ENCODE measurements around the gene METTL1. TPM values are rescaled to one million over a fixed set of nuclear protein-coding genes. Genes with fewer than 3 reads are reported as not detected.
"Not testable (repeated sequence)": the region's sequence is repeated elsewhere in the genome, so short reads cannot be mapped to it uniquely, and the experiment has no call there.

Gene METTL1
- polyA plus RNA-seq (ENCODE audit: insufficient read length in 3 of 3), result 10 to 100 TPM; 28.6 to 31.8 (median 31.5) TPM
- long read RNA-seq, donor 1, partial matches to known transcripts, result 0 of 2 reads
- long read RNA-seq, donor 1, other reads (novel, unspliced or antisense), result 0 of 2 reads
- long read RNA-seq, donor 2, partial matches to known transcripts, result 0 of 3 reads
- long read RNA-seq, donor 2, other reads (novel, unspliced or antisense), result 0 of 3 reads
- long read RNA-seq, donor 3, partial matches to known transcripts, result 0 of 6 reads
- long read RNA-seq, donor 3, other reads (novel, unspliced or antisense), result 0 of 6 reads
- long read RNA-seq, donor 4, partial matches to known transcripts, result 12 of 48 reads
- long read RNA-seq, donor 4, other reads (novel, unspliced or antisense), result 30 of 48 reads
- long read RNA-seq, donor 5, result 0 reads
- long read RNA-seq, donor 6, partial matches to known transcripts, result 38 of 60 reads
- long read RNA-seq, donor 6, other reads (novel, unspliced or antisense), result 16 of 60 reads
- long read RNA-seq, donor 7, transcript METTL1-202 (6 exons, 2,066 nt), result major isoform, 10 of 12 reads
- long read RNA-seq, donor 7, partial matches to known transcripts, result 0 of 12 reads
- long read RNA-seq, donor 7, other reads (novel, unspliced or antisense), result 0 of 12 reads
- long read RNA-seq, donor 8, transcript METTL1-202 (6 exons, 2,066 nt), result major isoform, 9 of 13 reads
- long read RNA-seq, donor 8, partial matches to known transcripts, result 0 of 13 reads
- long read RNA-seq, donor 8, other reads (novel, unspliced or antisense), result 0 of 13 reads
- long read RNA-seq, donor 9, partial matches to known transcripts, result 0 of 5 reads
- long read RNA-seq, donor 9, other reads (novel, unspliced or antisense), result 0 of 5 reads
- long read RNA-seq, donor 10, transcript METTL1-202 (6 exons, 2,066 nt), result major isoform, 5 of 23 reads
- long read RNA-seq, donor 10, partial matches to known transcripts, result 5 of 23 reads
- long read RNA-seq, donor 10, other reads (novel, unspliced or antisense), result 12 of 23 reads
- long read RNA-seq, donor 11, transcript METTL1-202 (6 exons, 2,066 nt), result major isoform, 7 of 8 reads
- long read RNA-seq, donor 11, partial matches to known transcripts, result 0 of 8 reads
- long read RNA-seq, donor 11, other reads (novel, unspliced or antisense), result 0 of 8 reads
- long read RNA-seq, donor 12, partial matches to known transcripts, result 0 of 2 reads
- long read RNA-seq, donor 12, other reads (novel, unspliced or antisense), result 0 of 2 reads
- long read RNA-seq, donor 13, result 0 reads
- long read RNA-seq, donor 14, partial matches to known transcripts, result 0 of 4 reads
- long read RNA-seq, donor 14, other reads (novel, unspliced or antisense), result 0 of 4 reads
- long read RNA-seq, donor 15, partial matches to known transcripts, result 0 of 9 reads
- long read RNA-seq, donor 15, other reads (novel, unspliced or antisense), result 7 of 9 reads
- long read RNA-seq, donor 16, transcript METTL1-202 (6 exons, 2,066 nt), result major isoform, 17 of 102 reads
- long read RNA-seq, donor 16, partial matches to known transcripts, result 22 of 102 reads
- long read RNA-seq, donor 16, other reads (novel, unspliced or antisense), result 60 of 102 reads

DNA sequence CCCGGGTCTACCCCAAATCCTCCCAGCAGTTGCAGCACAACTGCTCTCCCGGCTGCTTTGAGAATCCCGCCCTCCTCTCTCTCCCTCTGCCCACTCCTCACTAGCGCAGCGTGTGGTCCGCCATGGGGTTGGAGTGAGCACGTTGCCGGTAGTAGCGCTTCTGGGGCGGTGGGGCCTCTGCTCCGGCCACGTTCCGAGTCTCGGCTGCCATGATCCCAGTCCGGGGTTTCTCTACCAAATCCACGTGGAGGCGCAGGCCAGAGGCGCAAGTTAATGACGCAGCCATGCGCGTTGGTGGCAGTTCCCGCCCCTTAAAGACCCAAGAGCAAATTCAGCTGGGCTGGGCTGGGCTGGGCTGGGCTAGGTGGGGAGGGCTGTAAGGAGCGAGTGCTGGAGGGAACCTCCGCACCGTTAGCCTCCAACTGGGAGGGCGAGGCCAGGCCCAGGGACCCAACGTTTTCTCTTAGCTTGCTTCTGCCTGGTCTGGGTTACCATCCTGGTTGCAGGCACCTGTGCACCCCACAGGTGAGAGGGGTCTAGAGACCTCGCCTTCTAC, at the start of gene METTL1:
TSS of gene METTL1 (minus strand) at position 233 of the 556 bp plus-strand sequence. CDS start at position 211, 22 bp downstream.
- DNase-seq (ENCODE audit: extremely low read depth in 1 of 11, low read depth in 9 of 11, low spot score in 4 of 11), result peak; percentile 91 to 97 (median 95)

GRCh38 chr12:57821015-57821414, 49.1 kb upstream of the METTL1 start:
- not testable (repeated sequence) for DNase-seq (ENCODE audit: extremely low read depth in 1 of 11, low read depth in 9 of 11, low spot score in 4 of 11)

- not testable (repeated sequence) for DNase-seq (ENCODE audit: extremely low read depth in 1 of 11, low read depth in 9 of 11, low spot score in 4 of 11)
Observed at GRCh38 chr12:57820119-57820518, 48.2 kb upstream of the METTL1 start.

DNA sequence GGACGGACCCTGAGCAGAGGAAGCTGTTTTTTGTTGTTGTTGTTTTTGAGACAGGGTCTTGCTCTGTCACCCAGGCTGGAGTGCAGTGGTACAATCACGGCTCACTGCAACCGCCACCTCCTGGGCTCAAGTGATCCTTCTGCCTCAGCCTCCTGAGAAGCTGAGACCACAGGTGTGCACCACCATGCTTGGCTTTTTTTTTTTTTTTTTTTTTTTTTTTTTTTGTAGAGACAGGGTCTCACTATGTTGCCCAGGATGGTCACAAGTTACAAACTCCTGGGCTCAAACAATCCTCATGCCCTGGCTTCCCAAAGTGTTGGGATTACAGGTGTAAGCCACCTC, 46.1 kb upstream of the METTL1 start:
- not testable (repeated sequence) for DNase-seq (ENCODE audit: extremely low read depth in 1 of 11, low read depth in 9 of 11, low spot score in 4 of 11)

DNA sequence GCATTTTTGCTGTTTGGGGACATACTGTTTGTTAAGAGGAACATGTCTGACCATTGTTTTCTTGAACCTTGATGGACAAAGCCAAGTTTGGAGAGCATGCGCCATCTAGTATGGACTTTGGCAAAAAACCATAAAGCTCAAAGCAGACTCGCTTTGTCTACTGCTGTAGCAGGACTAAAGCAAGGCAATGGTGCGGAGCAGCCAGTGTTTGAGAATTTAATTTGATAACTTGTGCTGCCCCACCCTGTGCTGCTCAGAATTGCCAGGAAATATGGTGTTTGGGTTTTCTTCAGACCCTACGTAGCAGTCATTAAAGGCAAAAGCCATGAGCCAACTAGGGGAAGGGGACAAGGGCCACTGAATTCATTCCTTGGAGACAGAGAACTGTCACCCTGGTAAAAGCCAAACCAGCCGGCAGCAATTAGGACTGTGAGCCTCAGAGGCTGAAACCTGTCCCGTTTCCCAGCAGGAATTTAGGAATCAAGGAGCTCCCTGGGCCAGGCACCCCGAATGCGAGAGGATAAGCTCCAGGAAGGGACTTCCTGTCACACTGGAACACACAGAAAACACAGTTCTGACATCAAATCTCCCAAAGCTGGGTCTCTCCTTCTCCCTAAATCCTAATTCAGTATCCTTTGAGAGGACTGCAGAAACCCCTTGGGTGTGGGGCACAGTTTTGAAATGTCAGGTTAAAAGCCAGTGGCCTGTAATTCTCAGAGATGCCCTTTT, 45.5 kb upstream of the METTL1 start:
- no peak for DNase-seq (ENCODE audit: extremely low read depth in 1 of 11, low read depth in 9 of 11, low spot score in 4 of 11)

DNA sequence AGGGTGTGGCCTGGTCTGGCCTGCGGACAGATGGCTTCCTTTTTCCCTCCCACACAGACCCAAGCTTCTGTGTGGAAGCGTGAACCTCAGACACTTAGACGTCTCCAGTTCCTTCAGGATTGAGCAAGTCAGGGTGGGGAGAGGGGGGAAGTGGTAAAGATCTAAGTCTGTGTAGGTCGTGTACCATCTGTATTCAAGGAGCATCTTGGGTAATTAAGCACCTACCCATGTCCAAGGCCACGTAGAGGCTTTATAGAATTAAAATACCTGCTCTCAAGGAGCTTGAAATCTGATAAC, 44.9 kb upstream of the METTL1 start:
- no peak for DNase-seq (ENCODE audit: extremely low read depth in 1 of 11, low read depth in 9 of 11, low spot score in 4 of 11)

DNA sequence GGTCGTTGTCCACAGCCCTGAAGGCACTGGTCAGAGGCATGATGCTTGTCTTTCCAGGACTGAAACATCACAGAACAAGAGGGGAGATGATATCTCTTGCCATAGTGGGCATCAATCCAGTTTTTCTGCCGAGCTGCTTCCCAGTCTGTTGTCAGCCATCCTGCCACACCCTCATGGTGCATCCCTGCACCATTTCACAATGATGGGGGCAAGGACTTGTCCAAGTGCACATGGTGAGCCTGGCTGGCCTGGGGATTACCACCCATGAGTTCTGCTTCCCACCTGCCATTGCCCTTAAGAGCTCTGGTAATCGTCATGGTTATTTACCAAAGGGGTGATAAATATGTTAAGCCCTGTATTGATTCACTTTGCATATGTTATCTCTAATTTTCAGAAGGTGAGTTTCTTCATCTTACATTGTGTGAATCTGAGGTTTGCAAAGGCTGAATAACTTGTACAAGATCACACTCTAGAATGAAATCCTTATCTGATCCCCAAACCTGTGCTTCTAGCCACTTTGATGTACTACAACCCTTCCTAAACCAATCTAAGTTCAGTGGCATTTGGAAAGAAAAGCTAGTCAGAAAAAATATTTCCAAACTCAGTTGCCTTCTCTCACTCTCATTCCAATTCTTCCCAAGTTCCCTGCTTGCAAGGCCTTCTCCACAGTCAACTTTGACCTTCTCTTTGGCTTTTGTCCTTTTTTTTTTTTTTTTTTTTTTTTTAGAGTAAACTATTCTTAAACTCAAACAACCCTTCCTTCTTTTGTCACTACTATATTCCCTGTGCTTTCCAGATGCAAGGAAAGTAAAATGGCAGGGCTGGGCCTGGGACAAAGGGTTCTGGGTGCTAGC, 44.3 kb upstream of the METTL1 start:
- no peak for DNase-seq (ENCODE audit: extremely low read depth in 1 of 11, low read depth in 9 of 11, low spot score in 4 of 11)

DNA sequence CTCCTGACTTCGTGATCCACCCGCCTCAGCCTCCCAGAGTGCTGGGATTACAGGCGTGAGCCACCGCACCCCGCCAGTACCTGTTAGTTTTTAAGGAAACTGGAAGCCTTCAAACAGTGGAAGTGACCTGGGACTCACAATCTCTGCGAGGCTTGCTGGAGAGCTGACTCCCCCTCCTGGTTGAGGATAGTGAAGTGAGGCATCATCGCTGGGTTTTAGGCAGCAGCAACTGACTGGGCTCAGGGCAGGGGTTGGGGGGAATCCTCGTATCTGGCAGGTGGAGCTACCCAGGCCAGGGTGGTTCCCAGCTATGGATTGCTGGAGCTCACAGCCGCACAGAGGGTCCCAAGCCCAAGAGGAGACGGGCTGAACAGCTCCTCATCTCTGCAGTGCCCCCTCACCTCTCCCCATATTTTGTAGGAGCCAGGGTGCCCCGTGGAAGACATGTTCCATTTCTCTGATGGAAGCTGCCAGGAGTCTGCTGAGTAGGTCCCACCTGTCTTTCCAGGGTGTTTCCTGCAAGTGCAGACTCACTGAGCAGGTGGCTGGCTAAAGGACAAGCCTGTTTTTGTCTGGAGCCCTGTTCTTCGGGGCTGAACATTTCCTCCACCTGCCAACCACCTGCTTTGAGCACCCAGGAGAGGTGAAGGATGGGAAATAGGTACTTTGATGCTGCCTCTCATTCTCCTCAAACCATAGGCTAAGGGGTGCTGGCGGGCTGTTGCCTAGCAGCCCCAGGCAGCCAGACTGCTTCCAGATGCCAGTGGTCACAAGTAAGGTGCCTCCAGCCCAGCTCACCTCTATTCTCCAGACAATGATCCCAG, 43.5 kb upstream of the METTL1 start:
- DNase-seq (ENCODE audit: extremely low read depth in 1 of 11, low read depth in 9 of 11, low spot score in 4 of 11), result no peak

- no peak for DNase-seq (ENCODE audit: extremely low read depth in 1 of 11, low read depth in 9 of 11, low spot score in 4 of 11)
Observed at GRCh38 chr12:57813971-57814772, 42.3 kb upstream of the METTL1 start.

DNA sequence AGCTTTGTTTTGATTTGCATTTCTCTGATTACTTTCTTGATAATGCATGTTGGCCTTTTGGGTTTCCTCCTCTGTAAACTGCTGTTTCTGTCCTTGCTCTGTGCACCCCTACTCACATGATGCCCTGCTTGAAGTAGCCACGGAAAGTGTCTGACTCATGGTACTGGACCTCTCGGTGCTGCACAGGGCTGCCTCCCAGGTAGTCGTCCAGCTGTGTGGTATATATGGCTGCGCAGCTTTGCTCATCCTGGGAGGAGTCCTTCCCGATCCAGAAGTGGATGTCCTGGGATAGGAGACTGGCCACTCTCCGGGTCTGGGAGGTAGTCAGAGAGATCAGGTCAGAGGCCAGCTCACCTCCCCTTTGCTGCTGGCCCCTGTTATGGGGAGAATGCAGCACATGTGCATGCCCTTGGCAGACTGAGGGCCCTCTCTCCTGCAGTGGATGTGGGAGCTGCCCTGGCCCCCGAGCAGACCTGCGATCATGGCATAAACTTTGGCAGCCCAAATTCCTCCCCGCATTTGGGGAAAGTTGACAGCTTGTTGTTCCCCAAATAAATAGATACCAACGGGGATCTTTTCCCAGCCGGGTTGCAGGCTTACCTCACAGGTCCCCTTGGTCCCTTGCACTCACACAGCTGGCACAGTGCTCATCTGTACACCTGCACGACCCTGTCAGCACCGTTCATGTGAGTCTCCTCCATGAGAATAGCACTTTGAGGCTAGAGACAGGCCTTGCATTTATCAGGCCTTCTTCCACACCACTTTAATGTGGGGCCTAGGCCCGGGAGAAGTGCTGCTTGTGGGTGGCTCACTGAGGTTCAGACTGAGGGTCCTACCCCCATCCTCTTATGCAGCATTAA, 41.4 kb upstream of the METTL1 start:
- DNase-seq (ENCODE audit: extremely low read depth in 1 of 11, low read depth in 9 of 11, low spot score in 4 of 11), result no peak

GRCh38 chr12:57811028-57811755, 39.3 kb upstream of the METTL1 start:
- DNase-seq (ENCODE audit: extremely low read depth in 1 of 11, low read depth in 9 of 11, low spot score in 4 of 11), result no peak

- no peak for DNase-seq (ENCODE audit: extremely low read depth in 1 of 11, low read depth in 9 of 11, low spot score in 4 of 11)
Observed at GRCh38 chr12:57810450-57810849, 38.5 kb upstream of the METTL1 start.

GRCh38 chr12:57809425-57809824, 37.5 kb upstream of the METTL1 start:
- DNase-seq (ENCODE audit: extremely low read depth in 1 of 11, low read depth in 9 of 11, low spot score in 4 of 11), result no peak

DNA sequence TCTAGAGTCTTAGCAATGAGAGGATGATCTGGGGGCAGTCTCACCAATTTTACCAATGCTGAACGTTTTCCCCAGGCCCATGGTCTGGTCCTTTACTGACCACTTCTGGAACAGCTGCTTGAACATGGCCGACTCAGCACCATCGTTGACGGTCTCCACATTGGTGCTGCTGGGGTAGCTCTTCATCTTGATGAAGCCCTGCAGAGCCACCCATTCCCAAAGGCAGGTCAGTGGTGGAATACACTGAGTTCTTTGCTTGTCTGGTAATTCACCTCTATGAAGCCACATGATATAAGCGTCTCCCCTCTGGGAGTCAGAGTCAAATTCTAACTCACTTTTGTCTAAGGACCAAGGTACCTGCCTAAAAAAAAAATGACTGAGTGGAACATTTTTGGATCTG, 36.4 kb upstream of the METTL1 start:
- DNase-seq (ENCODE audit: extremely low read depth in 1 of 11, low read depth in 9 of 11, low spot score in 4 of 11), result no peak
